DND-41 (cell line): ENCODE measurements around the gene NRG3.

Experiments
- ATAC-seq: fragments of 200-7000 bp; cut with Tn5 transposase; 3 replicates; pipeline ENCODE4 v1.9.1; 2021; ENCODE audit warnings: low read depth; ENCODE audit not compliant: insufficient read depth
- DNase-seq: peaks from one replicate; pipeline ENCODE4 v3.0.0-alpha.2; 2020
- H2AFZ ChIP-seq: 2 replicates; pipeline ENCODE4 v1.6.0; 2012; ENCODE audit warnings: low read depth, low read length
- H3K27ac ChIP-seq: 2 replicates; pipeline ENCODE4 v1.5.1; 2012; ENCODE audit warnings: low read length, inconsistent platforms
- H3K27me3 ChIP-seq: fragments of 200-600 bp; sonication (generic); 2 replicates; pipeline ENCODE4 v1.6.0; 2012; ENCODE audit warnings: low read length, mild to moderate bottlenecking, inconsistent platforms; ENCODE audit not compliant: insufficient read depth, poor library complexity
- H3K36me3 ChIP-seq: 2 replicates; pipeline ENCODE4 v1.5.1; 2012; ENCODE audit warnings: low read length, inconsistent platforms; ENCODE audit not compliant: insufficient read depth
- H3K4me1 ChIP-seq: 2 replicates; pipeline ENCODE4 v1.5.1; 2012; ENCODE audit warnings: mild to moderate bottlenecking, low read length; ENCODE audit not compliant: insufficient read depth
- H3K4me2 ChIP-seq: 2 replicates; pipeline ENCODE4 v1.6.0; 2012; ENCODE audit warnings: mild to moderate bottlenecking, moderate library complexity, low read length, inconsistent platforms; ENCODE audit not compliant: insufficient read depth
- H3K4me3 ChIP-seq, 2 experiments: fragments of 200-600 bp in 1 of 2; shearing (Covaris generic) in 1 of 2; 2 replicates each; pipeline ENCODE4 v1.5.1; 2012 to 2016; ENCODE audit warnings: inconsistent platforms in 2 of 2, low read length in 2 of 2, mild to moderate bottlenecking in 2 of 2, low read depth in 1 of 2, moderate library complexity in 1 of 2
- H3K79me2 ChIP-seq: 2 replicates; pipeline ENCODE4 v1.6.0; 2012; ENCODE audit warnings: low read length, inconsistent platforms; ENCODE audit not compliant: insufficient read depth
- H3K9ac ChIP-seq: 2 replicates; pipeline ENCODE4 v1.6.0; 2012; ENCODE audit warnings: low read depth, mild to moderate bottlenecking, inconsistent platforms, low read length, moderate library complexity
- H3K9me3 ChIP-seq: 2 replicates; pipeline ENCODE4 v1.5.1; 2012; ENCODE audit warnings: low read length, moderate library complexity, mild to moderate bottlenecking, inconsistent platforms; ENCODE audit not compliant: insufficient read depth, severe bottlenecking
- H4K20me1 ChIP-seq: 2 replicates; pipeline ENCODE4 v1.6.0; 2012; ENCODE audit warnings: low read length; ENCODE audit not compliant: insufficient read depth
- CTCF ChIP-seq: IDR thresholded peaks from 2 replicates; pipeline ENCODE4 v1.5.1; 2012; ENCODE audit warnings: borderline replicate concordance, low read length, moderate library complexity, mild to moderate bottlenecking; ENCODE audit not compliant: poor library complexity, severe bottlenecking; ENCODE audit errors: extremely low read depth
- EZH2 ChIP-seq: IDR thresholded peaks from 3 replicates; pipeline ENCODE4 v1.6.1; 2012; ENCODE audit warnings: borderline replicate concordance, low read depth, mild to moderate bottlenecking, moderate library complexity, low read length, inconsistent platforms; ENCODE audit not compliant: severe bottlenecking

NRG3 gene

GRCh38 chr10:82572744-82573143, 697.8 kb downstream of the NRG3 start:
- no peaks in the 10 kb centered on the region for H3K9me3 ChIP-seq
- no peak for ATAC-seq
- DNase-seq: no peak
- no peaks in the 10 kb centered on the region for H3K27me3 ChIP-seq
- no peak overlapping the region for H3K4me2 ChIP-seq
- H3K4me1 ChIP-seq: no peaks in the 10 kb centered on the region
- H3K27ac ChIP-seq: no peak overlapping the region
- H4K20me1 ChIP-seq: no peaks in the 10 kb centered on the region
- H2AFZ ChIP-seq: no peak overlapping the region
- H3K36me3 ChIP-seq: no peaks in the 10 kb centered on the region
- no peak for TF ChIP-seq EZH2
- TF ChIP-seq CTCF: no peak
- no peaks in the 10 kb centered on the region for H3K79me2 ChIP-seq
- H3K9ac ChIP-seq: no peak overlapping the region
- no peak overlapping the region for H3K4me3 ChIP-seq

GRCh38 chr10:82574081-82574480, 699.1 kb downstream of the NRG3 start:
- Histone ChIP-seq H3K27me3 (no peaks in the 10 kb centered on the region), H3K4me1 (no peaks in the 10 kb centered on the region), H3K36me3 (no peaks in the 10 kb centered on the region), H3K79me2 (no peaks in the 10 kb centered on the region), H3K27ac (no peak overlapping the region), H4K20me1 (no peaks in the 10 kb centered on the region), H3K9me3 (no peaks in the 10 kb centered on the region), H3K4me2 (no peak overlapping the region), H3K4me3 (no peak overlapping the region), H2AFZ (no peak overlapping the region), H3K9ac (no peak overlapping the region)
- no peak for ATAC-seq
- TF ChIP-seq CTCF (no peak), EZH2 (no peak)
- DNase-seq: no peak

- H4K20me1 ChIP-seq: no peaks in the 10 kb centered on the region
- H3K27me3 ChIP-seq: no peaks in the 10 kb centered on the region
- no peaks in the 10 kb centered on the region for H3K4me1 ChIP-seq
- H3K9me3 ChIP-seq: no peaks in the 10 kb centered on the region
- no peak overlapping the region for H3K4me3 ChIP-seq
- no peaks in the 10 kb centered on the region for H3K79me2 ChIP-seq
- TF ChIP-seq EZH2: no peak
- TF ChIP-seq CTCF: no peak
- H3K9ac ChIP-seq: no peak overlapping the region
- no peak overlapping the region for H3K4me2 ChIP-seq
- H3K27ac ChIP-seq: no peak overlapping the region
- H3K36me3 ChIP-seq: no peaks in the 10 kb centered on the region
- no peak for ATAC-seq
- DNase-seq: no peak
- no peak overlapping the region for H2AFZ ChIP-seq
Measured at GRCh38 chr10:82575318-82575717, 700.3 kb downstream of the NRG3 start.

DNA sequence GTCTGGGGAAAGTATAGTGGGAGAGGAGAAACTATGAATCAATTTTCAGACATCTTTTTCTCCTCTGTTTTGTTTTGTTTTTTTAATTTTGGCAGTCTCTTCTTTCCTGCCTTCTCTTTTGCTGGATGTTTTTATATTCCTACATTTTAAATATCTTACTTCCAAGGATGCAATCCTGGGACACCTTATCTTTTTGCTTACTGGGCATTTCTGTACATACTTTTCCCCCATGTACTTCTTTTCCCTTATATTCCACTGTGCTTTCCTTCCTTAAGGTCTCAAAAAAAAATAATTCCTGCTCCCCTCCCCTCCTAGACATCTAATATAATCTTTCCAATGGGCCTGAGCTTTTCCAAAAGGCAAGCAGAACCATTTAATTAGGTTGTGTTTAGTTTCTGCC, 701.1 kb downstream of the NRG3 start:
- Histone ChIP-seq H3K9me3 (no peaks in the 10 kb centered on the region), H3K4me1 (no peaks in the 10 kb centered on the region), H3K27me3 (no peaks in the 10 kb centered on the region), H3K79me2 (no peaks in the 10 kb centered on the region), H3K36me3 (no peaks in the 10 kb centered on the region), H3K4me2 (no peak overlapping the region), H4K20me1 (no peaks in the 10 kb centered on the region), H2AFZ (no peak overlapping the region), H3K27ac (no peak overlapping the region), H3K9ac (no peak overlapping the region), H3K4me3 (no peak overlapping the region)
- TF ChIP-seq CTCF: no peak
- ATAC-seq (no peak), DNase-seq (no peak)
